ENCODE data around the gene PPFIBP2.

DNA sequence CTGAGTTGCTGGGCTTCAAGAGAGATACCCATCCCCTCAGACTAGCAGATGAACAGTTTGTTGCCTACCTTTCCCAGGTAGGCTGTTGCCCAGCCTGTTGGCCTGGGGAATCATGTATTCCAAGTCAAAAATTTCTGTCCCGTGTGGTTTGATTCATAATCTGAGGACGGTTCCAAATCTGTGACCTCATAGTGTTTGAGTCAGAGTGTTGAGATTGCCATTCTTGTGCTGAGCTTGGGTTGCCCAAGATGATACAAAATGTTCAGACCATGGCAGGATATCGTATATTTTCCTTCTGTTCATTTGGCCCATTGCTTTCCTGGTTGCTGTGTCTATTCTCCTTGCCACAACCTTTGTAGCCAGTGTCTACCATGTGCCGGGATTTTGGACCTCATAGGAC lies 95.2 kb downstream of the PPFIBP2 start:
- TF ChIP-seq, protein P1, sequence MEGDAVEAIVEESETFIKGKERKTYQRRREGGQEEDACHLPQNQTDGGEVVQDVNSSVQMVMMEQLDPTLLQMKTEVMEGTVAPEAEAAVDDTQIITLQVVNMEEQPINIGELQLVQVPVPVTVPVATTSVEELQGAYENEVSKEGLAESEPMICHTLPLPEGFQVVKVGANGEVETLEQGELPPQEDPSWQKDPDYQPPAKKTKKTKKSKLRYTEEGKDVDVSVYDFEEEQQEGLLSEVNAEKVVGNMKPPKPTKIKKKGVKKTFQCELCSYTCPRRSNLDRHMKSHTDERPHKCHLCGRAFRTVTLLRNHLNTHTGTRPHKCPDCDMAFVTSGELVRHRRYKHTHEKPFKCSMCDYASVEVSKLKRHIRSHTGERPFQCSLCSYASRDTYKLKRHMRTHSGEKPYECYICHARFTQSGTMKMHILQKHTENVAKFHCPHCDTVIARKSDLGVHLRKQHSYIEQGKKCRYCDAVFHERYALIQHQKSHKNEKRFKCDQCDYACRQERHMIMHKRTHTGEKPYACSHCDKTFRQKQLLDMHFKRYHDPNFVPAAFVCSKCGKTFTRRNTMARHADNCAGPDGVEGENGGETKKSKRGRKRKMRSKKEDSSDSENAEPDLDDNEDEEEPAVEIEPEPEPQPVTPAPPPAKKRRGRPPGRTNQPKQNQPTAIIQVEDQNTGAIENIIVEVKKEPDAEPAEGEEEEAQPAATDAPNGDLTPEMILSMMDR (IDR thresholded peaks at IDR 0.05): no peak
- TF ChIP-seq POLR2A (IDR thresholded peaks at IDR 0.05): no peak

All from esophagus squamous epithelium (tissue), 4 donors.